Activated CD4-positive, alpha-beta T cell treated with anti-CD3 and anti-CD28 coated beads, Interleukin-2, amount 50 U/mL, for 4 hours (primary cell): ENCODE measurements around the gene ZSCAN12.
"Not testable (repeated sequence)": the region's sequence is repeated elsewhere in the genome, so short reads cannot be mapped to it uniquely, and the experiment has no call there.

Experiments used
- DNase-seq, 2 experiments: peaks; one replicate each; pipeline ENCODE4 v3.0.0-alpha.2; 2020

The ZSCAN12 gene

DNA sequence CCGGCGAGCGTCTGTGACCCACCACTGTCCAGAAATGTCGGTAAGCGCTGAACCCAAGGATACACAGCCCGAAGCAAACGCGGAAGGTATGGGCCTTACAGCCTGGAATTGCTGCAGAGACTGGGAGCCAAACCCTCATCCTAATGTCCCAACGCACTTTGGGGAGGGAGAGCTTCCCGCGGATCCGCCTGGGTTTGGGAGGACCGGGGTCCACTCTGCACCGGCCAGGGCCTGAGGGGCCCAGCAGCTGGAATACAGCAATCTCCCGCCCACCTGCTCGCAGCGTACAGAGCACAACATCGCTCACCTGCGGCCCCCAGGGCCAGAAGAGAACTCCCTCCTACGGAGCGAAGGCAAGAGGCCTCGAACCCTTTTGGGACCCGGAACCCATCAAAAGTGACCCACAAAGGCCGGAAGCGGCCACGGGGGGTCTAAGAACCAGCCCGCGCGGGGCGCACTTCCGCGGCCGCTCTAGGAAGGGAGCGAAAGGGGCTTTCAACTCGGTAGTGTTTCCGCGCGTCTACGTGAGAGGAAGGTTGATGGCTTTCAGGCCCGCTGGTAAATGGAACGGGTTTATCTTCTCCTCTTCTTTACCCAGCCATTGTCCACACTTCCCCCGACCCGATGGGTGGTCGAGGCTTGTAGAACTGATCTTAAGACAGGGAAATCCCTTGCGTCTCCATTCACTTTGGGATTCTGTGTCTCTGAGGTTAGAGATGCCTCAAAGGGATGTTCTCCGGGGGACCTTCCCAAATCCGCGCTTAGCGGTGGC, at the start of gene ZSCAN12:
TSS of gene ZSCAN12 (minus strand) at position 398 of the 772 bp plus-strand sequence. CDS start 1,342 bp downstream, outside the sequence.
- DNase-seq, result peak; percentile 72 to 76

DNA sequence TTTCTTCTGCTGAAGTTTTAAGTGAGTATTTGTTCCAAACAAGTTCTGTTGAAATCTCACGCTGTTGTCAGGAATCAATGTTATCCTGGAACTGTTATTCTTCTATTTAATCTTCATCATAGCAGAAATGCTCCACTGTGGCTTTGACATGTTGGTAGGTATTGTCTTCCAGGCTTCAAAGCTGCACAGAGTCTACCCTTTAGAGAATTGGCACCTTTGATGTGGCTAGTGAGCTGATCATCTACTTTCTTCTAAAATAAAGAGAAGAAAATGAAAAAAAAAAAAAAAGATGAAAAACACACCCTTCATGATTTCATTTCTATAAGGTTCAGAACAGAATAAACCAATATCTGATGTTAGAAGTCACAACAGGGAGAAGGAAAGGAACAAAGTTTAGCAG, 49.5 kb upstream of the ZSCAN12 start:
- DNase-seq, result no peak

DNA sequence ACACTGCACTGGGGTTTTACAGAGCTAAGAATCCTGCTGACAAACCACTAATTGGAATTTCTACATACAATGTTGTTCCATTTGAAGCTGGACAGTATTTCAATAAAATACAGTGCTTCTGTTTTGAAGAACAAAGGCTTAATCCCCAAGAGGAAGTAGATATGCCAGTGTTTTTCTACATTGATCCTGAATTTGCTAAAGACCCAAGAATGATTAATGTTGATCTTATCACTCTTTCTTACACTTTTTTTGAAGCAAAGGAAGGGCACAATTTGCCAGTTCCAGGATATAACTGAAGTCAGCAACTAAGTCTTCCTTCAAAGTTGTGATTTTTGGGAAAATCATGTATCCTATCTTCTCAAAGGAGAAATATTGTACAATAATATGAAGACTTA, 48.0 kb upstream of the ZSCAN12 start:
- not testable (repeated sequence) for DNase-seq

DNA sequence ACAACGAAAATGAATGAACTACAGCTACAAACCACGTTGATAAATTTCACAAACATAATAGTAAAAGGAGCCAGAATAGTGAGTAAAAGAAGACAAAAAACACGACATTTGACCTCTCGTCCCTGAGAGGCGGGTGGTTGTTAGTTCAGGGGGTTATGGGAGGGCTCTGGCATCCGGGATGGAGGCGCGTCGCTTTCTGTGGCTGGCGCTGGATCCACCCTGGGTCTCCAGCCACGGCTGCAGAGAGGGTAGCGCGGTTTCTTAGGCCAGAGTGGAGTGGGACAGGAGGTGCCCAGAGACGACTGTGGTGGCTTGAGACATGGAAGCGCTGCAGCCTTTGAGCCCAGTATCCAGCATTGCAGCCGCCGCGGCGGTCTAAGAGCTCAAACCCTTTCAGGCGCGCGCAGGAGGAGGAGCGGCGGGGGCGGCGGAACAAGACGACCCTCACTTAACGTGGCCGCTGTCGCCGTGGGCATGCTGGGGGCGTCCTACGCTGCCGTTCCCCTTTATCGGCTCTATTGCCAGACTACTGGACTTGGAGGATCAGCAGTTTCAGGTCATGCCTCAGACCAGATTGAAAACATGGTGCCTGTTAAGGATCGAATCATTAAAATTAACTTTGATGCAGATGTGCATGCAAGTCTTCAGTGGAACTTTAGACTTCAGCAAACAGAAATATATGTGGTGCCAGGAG, 47.4 kb upstream of the ZSCAN12 start:
- no peak for DNase-seq

DNA sequence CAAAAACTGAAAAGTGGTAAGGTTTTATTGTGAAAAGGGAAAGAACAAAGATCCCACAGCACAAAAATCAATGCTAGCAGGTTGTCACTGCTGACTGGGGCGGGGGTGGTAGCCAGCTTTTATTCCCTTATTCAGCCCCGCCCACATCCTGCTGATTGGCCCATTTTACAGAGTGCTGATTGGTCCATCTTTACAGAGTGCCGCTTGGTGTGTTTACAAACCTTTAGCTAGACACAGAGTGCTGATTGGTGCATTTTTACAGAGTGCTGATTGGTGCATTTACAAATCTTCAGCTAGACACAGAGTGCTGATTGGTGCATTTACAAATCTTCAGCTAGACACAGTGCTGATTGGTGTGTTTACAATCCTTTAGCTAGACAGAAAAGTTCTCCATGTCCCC, 45.2 kb upstream of the ZSCAN12 start:
- not testable (repeated sequence) for DNase-seq

DNA sequence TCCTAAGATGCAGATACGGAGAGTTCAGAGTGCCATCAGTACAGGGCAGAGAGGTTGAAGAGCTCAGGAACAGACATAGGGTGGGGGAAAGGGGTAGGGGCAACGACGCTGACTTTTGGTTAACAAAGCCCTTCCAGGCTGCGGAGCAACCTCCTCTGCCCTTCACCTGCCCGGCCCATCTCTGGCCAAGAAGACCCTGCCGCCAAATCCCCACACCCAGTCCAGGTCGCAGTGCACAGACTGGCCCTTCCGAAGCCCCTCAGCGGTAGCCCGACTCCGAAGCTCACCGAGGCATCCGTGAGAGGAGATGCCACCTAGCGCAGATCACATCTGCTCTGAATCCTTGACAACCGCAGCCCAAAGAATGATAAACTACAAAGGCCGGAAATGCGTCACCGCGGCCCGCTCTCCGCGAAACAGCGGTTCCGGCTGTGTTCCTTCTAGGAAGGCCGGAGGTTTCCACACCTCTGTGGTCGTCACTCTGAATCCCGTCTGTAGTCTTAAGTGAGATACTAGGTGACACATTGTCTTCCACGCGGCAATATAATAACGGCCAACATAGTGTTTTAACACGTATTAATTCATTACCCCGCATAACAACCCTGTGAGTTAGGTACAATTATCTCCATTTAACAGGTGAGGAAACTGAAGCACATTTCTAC, 43.7 kb upstream of the ZSCAN12 start, which contains the start of gene ZSCAN23:
TSS of gene ZSCAN23 (minus strand) at position 380 of the 662 bp plus-strand sequence. CDS start 7,225 bp downstream, outside the sequence.
- peak; percentile 77 for DNase-seq

DNA sequence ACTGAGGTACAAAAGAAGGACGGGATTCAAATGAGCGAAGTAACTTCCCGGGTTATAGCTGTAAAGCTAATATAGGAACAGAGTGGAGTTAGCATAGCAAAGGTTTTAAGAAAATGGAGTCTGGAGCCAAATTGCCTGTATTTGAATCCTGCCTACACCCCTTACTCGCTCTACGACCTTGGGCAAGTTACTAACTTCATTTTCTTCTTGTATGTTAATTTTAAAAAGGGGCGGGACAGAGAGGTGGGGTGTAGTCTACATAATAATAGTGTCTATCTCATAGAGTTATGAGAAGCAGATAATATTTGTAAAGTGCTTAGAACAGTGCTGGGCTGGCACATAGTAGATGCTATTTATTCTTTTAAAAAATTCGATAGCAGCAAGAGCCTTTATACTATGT, 43.0 kb upstream of the ZSCAN12 start:
- no peak for DNase-seq

DNA sequence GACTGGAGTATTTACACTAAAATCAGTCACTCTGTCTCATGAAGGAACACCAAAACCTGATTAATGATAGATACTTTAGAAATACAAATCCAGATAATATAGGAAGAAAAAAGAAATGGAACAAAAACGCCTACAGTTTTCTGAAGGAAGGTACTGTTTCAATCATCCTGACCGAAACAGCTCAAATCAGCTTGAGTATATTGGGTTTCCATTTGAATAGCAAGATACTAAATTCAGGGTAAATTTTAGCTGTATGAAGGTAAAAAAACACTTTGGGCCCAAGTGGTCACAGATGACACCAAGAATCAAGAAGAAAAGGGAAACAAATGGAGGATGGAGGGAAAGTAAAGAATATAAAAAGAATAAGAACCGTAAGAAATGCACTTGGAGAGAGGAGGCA, 36.9 kb upstream of the ZSCAN12 start:
- no peak for DNase-seq

DNA sequence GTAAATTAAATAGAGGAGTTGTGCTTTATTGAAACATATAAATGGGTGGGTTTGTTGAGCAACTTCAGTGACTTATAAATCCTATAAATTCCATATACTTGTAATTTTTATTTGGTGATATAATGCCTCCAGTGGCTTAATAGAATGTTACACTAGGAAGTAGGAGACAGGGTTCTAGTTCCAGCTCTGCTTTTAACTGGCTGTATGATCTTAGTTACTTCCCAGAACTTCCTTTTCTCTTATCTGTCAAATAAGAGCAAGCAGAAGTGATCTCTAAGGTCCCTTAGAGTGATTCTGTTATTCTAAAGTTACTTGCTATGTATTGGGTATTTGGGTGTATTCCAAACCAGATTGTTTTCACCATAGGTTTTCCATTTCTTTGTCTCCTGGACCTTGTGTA, 33.6 kb upstream of the ZSCAN12 start:
- DNase-seq, result no peak

DNA sequence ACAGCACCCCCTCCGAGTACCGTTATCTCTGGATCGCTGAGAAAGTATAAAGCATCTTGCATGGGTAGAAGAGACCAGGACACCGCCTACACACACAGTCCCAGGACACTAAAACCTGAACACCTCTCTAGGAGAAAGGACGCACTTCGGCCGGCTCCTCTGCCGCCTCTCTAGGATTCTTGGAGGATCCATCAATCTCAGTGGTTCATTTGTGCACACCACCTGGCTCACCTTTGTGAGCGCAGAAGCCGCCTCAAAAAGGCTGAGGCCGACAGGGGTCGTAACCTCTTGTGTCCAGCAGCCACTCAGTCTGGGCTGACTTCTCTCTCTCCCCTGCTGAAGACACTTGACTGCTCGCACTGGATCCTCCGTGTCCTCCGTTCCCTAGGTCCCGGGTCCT, 30.2 kb upstream of the ZSCAN12 start:
- DNase-seq, result no peak

DNA sequence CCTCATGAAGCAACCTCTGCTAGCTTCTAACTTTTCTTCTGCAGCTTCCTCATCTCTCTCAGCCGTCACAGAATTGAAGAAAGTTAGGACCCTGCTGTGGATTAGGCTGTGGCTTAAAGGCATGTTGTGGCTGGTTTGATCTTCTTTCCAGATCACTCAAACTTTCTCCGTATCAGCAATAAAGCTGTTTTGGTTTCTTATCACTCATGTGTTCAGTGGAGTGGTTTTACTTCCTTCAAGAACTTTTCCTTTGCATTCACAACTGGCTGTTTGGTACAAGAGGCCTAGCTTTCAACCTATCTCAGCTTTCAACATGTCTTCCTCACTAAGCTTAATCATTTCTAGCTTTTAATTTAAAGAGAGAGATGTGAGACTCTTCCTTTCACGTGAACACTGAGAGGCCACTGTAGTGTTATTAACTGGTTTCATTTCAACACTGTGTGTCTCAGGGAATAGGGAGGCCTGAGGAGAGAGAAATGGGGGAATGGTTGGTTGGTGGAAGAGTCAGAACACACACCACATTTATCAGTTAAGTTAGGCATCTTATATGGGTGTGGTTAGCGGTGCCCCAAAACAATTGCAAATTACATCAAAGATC, 26.5 kb upstream of the ZSCAN12 start:
- DNase-seq, result no peak

DNA sequence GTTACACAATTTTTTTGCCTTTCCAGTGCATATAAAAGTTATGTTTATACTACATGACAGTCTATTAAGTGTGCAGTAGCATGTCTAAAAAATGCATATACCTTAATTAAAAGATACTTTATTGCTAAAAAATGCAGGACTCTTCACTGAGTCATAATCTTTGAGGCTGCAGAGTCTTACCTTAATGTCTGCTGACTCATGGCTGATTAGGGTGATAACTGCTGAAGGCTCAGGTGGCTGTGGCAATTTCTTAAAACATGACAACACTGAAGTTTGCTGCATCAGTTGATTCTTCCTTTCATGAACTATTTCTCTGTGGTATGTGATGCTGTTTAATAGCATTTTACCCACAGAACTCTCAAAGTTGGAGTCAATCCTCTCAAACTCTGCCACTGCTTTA, 24.6 kb upstream of the ZSCAN12 start:
- DNase-seq, result no peak

DNA sequence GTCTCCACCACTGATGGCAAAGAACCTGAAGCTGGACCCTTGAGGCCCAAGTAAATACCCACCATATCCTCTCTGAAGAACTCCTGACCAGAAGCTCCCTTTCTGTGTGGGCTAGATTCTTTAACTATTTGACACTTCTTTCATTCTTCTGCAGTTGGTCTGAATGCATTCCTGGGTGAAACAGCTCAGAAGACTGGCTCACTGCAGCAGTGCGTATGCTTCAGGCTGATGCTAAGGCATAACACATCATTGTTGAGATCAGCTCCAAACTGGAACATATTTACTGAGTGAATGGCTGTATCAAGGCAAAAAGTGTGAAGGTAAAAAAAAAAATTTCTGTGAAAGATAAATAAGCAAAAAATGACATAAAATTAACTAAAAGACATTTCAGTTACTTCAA, 24.0 kb upstream of the ZSCAN12 start:
- no peak for DNase-seq

DNA sequence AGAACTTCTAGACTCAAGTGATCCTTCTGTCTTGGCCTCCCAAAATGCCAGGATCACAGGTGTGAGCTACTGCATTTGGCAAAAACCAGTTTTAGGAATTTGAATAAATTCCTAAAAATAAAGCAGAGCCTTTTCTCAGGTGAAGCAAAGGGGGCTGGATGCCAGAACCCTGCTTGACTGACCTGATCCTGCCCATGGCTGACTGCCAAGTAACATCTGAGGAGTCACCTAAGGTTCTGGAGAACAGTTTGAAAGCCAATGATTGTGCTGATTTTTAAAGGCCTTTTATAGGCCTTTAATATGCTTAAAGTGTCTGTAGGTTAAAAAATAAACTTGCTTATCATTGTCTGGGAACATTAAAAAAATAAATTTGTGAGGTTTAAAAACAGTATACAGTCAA, 14.1 kb upstream of the ZSCAN12 start:
- no peak for DNase-seq

DNA sequence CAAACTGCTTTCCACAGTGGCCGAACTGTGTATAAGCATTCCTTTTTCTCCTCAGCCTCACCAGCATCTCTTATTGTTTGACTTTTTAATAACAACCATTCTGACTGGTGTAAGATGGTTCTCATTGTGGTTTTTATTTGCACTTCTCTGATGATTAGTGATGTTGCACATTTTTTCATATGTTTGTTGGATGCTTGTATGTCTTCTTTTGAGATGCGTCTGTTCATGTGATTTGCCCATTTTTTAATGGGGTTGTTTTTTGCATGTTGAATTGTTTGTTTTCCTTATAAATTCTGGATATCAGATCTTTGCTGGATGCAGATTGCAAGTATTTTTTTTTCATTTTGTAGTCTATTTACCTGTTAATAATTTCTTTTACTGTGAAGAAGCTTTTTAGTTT, 11.2 kb upstream of the ZSCAN12 start:
- no peak for DNase-seq

DNA sequence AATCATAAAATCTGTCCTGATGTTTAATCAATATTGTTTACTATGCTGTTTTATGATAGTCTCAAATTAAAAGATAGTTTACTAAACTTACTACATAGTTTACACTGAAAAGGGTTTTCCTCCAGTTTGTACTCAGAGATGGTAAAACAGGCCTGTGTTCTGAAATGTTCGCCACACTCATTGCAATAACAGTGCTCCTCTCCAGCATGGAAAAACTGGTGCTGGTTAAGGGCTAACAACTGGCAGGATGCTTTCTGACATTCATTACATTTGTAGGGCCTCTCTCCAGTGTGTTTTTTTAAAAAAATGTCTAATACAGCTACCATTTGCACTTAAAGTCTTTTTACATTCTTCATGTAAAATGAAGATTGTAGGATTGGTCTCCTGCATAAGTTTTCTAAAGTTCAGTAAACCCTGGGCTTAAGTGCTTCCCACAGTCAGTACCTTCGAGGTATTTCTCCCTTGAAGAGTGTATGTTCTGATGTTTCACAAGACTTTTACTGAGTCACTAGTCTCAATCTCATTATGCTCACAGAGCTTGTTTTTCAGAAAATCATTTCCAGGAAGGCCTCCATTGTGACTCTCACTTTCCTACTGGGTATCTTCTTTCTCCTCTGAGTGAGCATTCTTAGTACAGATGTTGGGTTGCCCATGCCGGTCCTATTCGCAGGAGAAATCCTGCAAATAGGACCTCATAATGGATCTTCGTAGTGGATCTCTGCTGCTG, 8.7 kb upstream of the ZSCAN12 start:
- DNase-seq, result no peak

DNA sequence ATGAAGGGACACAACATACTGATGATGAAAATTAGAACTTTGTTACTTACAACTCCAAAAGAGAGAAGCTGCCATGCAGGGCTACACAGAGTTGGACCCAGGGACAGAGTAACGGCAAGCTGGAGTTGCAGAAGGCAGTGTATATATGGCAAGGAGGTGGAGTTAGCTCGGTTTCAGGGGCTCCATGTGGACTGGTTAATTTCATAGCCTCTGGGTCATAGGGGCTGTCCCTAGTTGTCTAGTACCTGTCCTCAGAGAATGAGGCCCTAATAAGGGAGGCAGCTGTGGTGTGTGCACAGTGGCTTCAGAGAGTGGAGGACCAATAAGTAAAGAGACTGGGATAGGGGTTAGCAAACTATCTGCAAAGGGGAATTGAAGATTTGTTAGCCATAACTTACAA, 7.9 kb upstream of the ZSCAN12 start:
- no peak for DNase-seq

DNA sequence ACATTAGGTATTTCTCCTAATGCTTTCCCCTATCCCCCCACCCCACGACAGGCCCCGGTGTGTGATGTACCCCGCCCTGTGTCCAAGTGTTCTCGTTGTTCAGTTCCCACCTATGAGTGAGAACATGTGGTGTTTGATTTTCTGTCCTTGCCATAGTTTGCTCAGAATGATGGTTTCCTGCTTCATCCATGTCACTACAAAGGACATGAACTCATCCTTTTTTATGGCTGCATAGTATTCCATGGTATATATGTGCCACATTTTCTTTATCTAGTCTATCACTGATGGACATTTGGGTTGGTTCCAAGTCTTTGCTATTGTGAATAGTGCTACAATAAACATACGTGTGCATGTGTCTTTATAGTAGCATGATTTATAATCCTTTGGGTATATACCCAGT, 4.4 kb upstream of the ZSCAN12 start:
- not testable (repeated sequence) for DNase-seq

DNA sequence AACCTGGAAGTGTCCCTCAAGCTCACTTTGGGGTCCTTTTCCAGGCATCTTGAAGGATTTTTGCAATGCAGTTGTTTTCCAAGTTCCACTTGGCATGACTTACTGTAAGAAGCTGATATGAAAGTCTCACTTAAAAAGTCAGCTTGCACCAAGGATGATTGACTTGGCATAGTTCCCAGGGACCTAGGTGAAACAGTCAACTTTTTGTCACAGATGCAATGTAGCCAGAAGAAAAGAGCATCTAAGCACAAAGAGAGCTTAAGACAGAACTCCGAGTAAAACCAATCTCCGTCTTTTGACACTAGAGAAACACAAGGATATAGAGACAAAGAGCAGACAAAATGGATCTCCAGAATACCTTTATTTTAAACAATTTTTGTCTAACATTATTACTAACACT, 2.6 kb upstream of the ZSCAN12 start:
- DNase-seq, result no peak

DNA sequence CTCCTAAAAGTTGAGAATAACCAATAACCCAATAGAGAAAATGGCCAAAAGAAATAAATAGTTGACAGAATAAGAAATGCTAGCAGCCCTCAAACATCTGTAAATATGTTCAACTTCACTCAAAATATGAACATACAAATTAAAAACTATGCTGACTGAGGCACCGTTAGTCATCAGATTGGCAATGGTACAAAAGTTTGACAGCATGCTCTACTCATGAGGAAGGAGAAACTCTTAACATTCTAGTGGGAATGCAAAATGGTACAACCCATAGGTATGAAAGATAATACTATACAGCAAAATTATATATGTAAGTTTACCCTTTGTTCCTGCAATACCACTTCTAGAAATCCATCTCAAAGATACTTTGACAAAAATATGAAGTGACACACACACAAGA, 1.6 kb upstream of the ZSCAN12 start:
- no peak for DNase-seq

DNA sequence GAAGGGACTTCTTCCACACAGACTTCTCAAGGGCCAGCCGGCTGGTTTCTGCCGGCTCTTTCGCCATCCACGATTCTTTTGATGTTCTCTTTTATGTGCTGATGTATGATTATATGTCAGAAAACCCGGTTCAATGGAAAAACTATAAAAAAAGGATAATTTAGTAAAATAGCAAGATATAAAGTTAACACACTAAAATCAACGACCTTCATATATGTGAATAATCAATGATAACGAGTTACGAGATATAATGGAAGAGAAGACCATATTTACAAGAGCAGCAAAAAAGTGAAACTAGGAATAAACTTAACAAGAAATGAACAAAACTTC, 540 bp upstream of the ZSCAN12 start:
- DNase-seq, result no peak

DNA sequence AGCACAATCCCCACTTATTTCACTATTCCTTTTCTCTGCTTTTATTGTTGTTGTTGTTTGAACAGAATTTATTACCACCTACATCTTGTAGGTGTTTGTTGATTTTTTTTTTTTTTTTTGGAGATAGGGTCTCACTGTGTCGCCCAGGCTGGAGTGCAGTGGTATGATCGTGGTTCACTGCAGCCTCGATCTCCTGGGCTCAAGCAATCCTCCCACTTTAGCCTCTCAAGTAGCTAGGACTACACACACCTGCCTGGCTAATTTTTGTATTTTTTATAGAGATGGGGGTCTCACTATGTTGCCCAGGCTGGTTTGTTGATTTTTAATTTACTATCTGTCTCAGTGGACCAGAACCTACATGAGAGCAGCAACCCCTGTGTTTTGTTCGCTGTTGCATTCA, 3.6 kb downstream of the ZSCAN12 start:
- no peak for DNase-seq
